Stimulated activated naive B cell treated with anti-CD40 and anti-IgM and Interleukin-4, amounts not matched to agents 10 μg/mL and 1 μg/mL and 100 μg/mL, for 72 hours (primary cell): ENCODE results near the gene CDK10.

ENCODE experiments used
- ATAC-seq, 2 donors: fragments of 150-1000 bp; cut with Tn5 transposase; replicated peaks; 2 replicates each; pipeline ENCODE4 v1.10.0; 2021; ENCODE audit warnings: moderate library complexity in 1 of 2
- DNase-seq: peaks from one replicate; pipeline ENCODE4 v3.0.0; 2021
- H3K27ac Mint-ChIP-seq: one replicate; pipeline ENCODE4 v1.8.0; 2022; ENCODE audit warnings: mild to moderate bottlenecking, mixed read lengths
- H3K27me3 Mint-ChIP-seq, 2 donors: one replicate each; pipeline ENCODE4 v1.8.0; 2022; ENCODE audit warnings: mixed read lengths in 2 of 2
- H3K36me3 Mint-ChIP-seq, 2 donors: one replicate each; pipeline ENCODE4 v1.8.0; 2022; ENCODE audit warnings: mixed read lengths in 2 of 2, mild to moderate bottlenecking in 1 of 2
- H3K4me1 Mint-ChIP-seq, 2 donors: one replicate each; pipeline ENCODE4 v1.8.0; 2022; ENCODE audit warnings: mixed read lengths in 2 of 2, mild to moderate bottlenecking in 1 of 2
- H3K4me3 Mint-ChIP-seq, 2 donors: one replicate each; pipeline ENCODE4 v1.8.0; 2022; ENCODE audit warnings: mild to moderate bottlenecking in 2 of 2, mixed read lengths in 2 of 2, moderate library complexity in 1 of 2
- H3K9me3 Mint-ChIP-seq, 2 donors: one replicate each; pipeline ENCODE4 v1.8.0; 2022; ENCODE audit warnings: mixed read lengths in 2 of 2, mild to moderate bottlenecking in 1 of 2

CDK10 gene

DNA sequence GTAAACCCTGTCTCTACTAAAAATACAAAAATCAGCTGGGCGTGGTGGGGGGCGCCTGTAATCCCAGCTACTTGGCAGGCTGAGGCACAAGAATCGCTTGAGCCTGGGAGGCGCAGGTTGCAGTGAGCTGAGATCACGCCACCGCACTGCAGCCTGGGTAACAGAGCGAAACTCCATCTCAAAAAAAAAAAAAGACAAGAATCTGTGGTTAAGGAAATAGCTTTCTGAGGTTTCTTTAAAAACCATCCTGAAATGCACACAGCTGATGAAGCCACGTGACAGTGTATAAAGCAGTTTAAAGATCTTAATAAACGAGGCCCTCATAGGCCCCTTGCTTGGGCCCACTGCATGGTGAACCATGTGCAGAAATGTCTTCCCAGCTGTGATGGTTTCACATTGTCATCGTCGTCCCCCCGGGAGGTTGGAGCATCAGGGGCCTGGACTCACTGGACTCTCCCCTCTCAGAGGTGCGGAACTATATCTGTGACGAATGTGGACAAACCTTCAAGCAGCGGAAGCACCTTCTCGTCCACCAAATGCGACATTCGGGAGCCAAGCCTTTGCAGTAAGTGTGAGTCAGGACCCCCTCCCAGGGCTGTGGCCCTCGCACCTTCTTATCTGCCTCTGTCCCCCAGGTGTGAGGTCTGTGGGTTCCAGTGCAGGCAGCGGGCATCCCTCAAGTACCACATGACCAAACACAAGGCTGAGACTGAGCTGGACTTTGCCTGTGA, 51.0 kb downstream of the CDK10 start:
- DNase-seq (no peak), ATAC-seq (no peak)
- H3K36me3 Mint-ChIP-seq: peaks cover 55 to 61% of the 10 kb centered on the region in 2 donors
- H3K4me1 Mint-ChIP-seq: peaks cover 14 to 15% of the 10 kb centered on the region in 2 donors
- peak overlapping the region; percentile 68 for H3K27ac Mint-ChIP-seq
- H3K27me3 Mint-ChIP-seq: no peaks in the 10 kb centered on the region
- H3K4me3 Mint-ChIP-seq: no peak overlapping the region
- H3K9me3 Mint-ChIP-seq: no peaks in the 10 kb centered on the region

GRCh38 chr16:89738072-89738377, 51.5 kb downstream of the CDK10 start:
- peak overlapping the region; percentile 68 for H3K27ac Mint-ChIP-seq
- H3K4me1 Mint-ChIP-seq: peaks cover 9% of the 10 kb centered on the region in 2 donors
- ATAC-seq: no peak
- H3K4me3 Mint-ChIP-seq: no peak overlapping the region
- peaks cover 53 to 61% of the 10 kb centered on the region in 2 donors for H3K36me3 Mint-ChIP-seq
- no peaks in the 10 kb centered on the region for H3K9me3 Mint-ChIP-seq
- no peaks in the 10 kb centered on the region for H3K27me3 Mint-ChIP-seq
- no peak for DNase-seq

- no peak overlapping the region for H3K4me3 Mint-ChIP-seq
- no peaks in the 10 kb centered on the region for H3K27me3 Mint-ChIP-seq
- H3K9me3 Mint-ChIP-seq: no peaks in the 10 kb centered on the region
- ATAC-seq (no peak), DNase-seq (no peak)
- peaks cover 8% of the 10 kb centered on the region in 2 donors for H3K4me1 Mint-ChIP-seq
- peaks cover 47 to 59% of the 10 kb centered on the region in 2 donors for H3K36me3 Mint-ChIP-seq
- peak overlapping the region; percentile 65 for H3K27ac Mint-ChIP-seq
Measured at GRCh38 chr16:89738538-89739317, 52.2 kb downstream of the CDK10 start.

GRCh38 chr16:89739383-89739782, 52.9 kb downstream of the CDK10 start:
- Mint-ChIP-seq H3K27me3 (no peaks in the 10 kb centered on the region), H3K36me3 (peaks cover 48 to 58% of the 10 kb centered on the region in 2 donors), H3K4me1 (peaks cover 7 to 8% of the 10 kb centered on the region in 2 donors), H3K27ac (no peak overlapping the region), H3K4me3 (no peak overlapping the region), H3K9me3 (no peaks in the 10 kb centered on the region)
- no peak for DNase-seq
- no peak for ATAC-seq

DNA sequence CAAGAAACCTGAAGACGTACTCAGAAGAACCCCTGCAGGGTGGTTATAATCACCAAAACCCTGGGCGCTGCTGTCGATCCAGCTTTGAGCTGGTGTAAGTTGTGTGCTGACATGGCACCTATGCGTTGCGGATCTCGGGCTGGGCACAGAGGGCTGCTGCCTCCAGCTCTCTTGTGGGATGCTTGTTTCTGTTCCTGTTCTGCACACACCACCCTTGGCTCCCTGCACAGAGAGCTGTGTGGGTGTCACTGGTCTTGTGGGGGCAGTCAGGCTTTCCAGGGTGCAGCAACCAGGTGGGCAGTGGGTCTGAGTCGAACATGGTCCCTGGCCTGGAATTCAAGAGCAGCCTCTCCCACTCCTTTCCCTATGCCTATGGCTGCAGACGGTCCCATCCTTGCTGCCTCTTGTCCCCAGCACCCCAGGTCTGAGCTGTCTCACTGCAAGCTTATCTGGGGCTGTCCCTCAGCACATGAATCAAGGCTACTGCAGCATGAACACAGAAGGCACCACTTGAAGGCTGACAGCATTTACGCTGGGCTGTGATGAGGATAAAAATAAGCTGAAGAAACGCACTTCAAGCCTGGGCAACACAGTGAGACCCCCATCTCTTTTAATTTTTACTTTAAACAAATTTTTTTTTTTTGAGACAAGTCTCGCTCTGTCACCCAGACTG, 55.0 kb downstream of the CDK10 start:
- Mint-ChIP-seq H3K27ac (peak overlapping the region; percentile 81), H3K27me3 (no peaks in the 10 kb centered on the region), H3K9me3 (no peaks in the 10 kb centered on the region), H3K36me3 (peaks cover 43 to 60% of the 10 kb centered on the region in 2 donors), H3K4me1 (peaks cover 7 to 8% of the 10 kb centered on the region in 2 donors), H3K4me3 (no peak overlapping the region)
- no peak for DNase-seq
- ATAC-seq: peak; percentile 69 to 72

DNA sequence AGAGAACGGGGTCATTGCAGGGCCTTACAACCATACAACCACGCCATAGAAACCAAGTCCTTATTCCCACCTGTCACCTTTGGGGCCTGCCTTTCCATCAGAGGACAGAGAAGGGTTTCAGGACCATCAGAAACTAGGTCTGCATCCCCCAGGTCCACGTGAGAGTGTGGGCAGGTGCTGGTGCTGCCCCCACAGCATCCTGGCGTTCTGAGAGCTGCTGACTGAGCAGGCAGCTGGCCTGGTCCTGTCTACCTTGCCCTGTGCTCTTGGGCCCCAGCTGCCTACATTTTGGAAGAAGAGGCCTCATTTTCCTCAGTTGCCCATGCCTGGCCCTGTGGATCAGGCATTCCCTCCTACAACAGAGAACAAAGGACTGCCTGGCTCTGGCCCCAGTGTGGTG, 56.5 kb downstream of the CDK10 start:
- Mint-ChIP-seq H3K36me3 (peaks cover 38 to 54% of the 10 kb centered on the region in 2 donors), H3K27me3 (no peaks in the 10 kb centered on the region), H3K4me1 (peaks cover 7 to 8% of the 10 kb centered on the region in 2 donors), H3K4me3 (no peak overlapping the region), H3K27ac (peak overlapping the region; percentile 65), H3K9me3 (no peaks in the 10 kb centered on the region)
- DNase-seq: no peak
- no peak for ATAC-seq

GRCh38 chr16:89744813-89745212, 58.3 kb downstream of the CDK10 start:
- peaks cover 33 to 55% of the 10 kb centered on the region in 2 donors for H3K36me3 Mint-ChIP-seq
- DNase-seq: no peak
- no peaks in the 10 kb centered on the region for H3K27me3 Mint-ChIP-seq
- ATAC-seq: no peak
- H3K4me3 Mint-ChIP-seq: no peak overlapping the region
- peak overlapping the region; percentile 25 for H3K27ac Mint-ChIP-seq
- H3K9me3 Mint-ChIP-seq: no peaks in the 10 kb centered on the region
- H3K4me1 Mint-ChIP-seq: peaks cover 11 to 13% of the 10 kb centered on the region in 2 donors
